ENCODE data around the gene EPN2.
A peak's percentile ranks its signal among the peaks of the same experiment; 100 is the strongest.

The EPN2 gene

DNA sequence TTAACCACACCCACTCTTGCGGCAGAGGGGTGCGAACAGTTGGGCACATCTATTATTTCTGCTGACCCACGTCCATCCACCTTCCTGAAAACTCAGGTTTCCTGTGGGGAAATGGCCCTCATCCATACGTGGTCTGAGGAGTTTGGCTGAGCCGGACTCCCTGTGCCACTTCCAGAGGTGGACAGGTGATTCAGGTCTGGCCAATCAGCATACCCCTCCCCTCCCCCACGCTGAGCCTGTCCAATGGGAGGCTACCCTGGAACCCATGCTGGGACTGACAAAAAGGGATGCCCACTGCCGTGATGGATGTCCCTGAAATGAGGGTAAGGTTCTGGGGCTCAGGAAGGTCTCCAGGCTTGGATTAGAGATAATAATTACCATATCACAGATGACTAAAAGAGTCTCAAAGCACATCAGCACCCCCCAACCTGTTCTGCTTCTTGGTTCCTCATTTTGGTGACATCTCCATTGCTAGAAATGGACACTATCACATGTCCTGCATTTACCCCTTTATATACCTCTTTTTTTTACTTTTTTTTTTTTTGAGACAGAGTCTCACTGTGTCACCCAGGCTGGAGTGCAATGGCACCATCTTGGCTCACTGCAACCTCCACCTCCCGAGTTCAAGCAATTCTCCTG is 135.8 kb downstream of the EPN2 start:
- no peak overlapping the region for H3K4me3 ChIP-seq (replicated peaks; ENCODE audit: low read depth, low read length)
- TF ChIP-seq, protein P1, sequence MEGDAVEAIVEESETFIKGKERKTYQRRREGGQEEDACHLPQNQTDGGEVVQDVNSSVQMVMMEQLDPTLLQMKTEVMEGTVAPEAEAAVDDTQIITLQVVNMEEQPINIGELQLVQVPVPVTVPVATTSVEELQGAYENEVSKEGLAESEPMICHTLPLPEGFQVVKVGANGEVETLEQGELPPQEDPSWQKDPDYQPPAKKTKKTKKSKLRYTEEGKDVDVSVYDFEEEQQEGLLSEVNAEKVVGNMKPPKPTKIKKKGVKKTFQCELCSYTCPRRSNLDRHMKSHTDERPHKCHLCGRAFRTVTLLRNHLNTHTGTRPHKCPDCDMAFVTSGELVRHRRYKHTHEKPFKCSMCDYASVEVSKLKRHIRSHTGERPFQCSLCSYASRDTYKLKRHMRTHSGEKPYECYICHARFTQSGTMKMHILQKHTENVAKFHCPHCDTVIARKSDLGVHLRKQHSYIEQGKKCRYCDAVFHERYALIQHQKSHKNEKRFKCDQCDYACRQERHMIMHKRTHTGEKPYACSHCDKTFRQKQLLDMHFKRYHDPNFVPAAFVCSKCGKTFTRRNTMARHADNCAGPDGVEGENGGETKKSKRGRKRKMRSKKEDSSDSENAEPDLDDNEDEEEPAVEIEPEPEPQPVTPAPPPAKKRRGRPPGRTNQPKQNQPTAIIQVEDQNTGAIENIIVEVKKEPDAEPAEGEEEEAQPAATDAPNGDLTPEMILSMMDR (IDR thresholded peaks at IDR 0.05; ENCODE audit: low read depth, low read length, missing control alignments), result no peak
- no peak for DNase-seq (ENCODE audit: extremely low read depth, low read depth)

DNA sequence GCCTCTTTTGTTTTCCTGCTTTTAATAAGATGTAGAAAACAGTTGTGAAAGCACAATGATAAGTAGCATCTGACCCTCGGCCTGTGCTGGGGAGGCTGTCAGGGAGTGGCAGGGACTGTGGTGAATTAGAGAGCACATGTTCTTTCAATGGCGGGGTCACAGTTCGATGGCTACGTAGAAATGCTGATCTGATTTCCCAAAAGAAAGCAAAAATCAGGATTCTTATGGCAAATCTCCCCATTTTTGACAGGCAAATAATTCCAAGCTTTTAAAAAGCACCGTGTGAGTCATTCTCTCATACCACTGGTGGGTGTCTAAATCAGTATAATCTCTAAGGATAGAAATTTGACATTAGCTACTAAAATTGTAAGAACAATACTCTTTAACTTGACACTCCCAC is 137.0 kb downstream of the EPN2 start:
- TF ChIP-seq, protein P1 (IDR thresholded peaks at IDR 0.05; ENCODE audit: low read depth, low read length, missing control alignments), result no peak
- no peak for DNase-seq (ENCODE audit: extremely low read depth, low read depth)
- H3K4me3 ChIP-seq (replicated peaks; ENCODE audit: low read depth, low read length), result no peak overlapping the region

DNA sequence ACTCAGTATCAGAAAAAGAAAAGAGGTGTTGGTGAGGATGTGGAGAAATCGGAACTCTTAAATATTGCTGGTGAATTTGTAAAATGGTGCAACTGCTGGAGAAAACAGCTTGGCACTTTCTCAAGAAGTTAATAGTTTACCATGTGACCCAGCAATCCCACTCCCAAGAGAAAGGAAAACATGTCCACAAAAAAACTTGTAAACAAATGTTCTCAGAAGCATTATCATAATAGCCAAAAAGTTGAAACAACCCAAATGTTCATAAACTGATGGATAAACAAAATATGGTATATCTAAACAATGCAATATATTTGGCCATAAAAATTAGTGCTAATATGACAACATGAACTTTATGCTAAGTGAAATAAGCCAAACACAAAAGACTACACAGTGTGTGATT is 138.6 kb downstream of the EPN2 start:
- TF ChIP-seq, protein P1 (IDR thresholded peaks at IDR 0.05; ENCODE audit: low read depth, low read length, missing control alignments), result no peak
- no peak for DNase-seq (ENCODE audit: extremely low read depth, low read depth)

DNA sequence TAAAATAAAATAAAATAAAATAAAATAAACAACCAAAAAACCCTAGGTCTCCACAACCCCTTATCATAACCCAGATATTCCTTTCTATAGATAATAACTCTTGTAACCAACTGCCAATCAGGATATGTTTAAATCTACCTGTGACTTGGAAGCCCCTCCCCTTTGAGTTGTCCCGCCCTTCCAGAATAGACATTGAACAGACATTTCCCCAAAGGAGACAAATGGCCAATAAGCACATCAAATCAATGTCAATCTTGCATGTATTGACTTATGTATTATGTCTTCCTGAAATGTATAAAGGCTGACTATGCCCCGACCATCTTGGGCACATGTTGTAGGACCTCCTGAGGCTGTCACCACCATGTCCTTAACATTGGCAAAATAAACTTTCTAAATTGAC is 139.6 kb downstream of the EPN2 start:
- no peak for DNase-seq (ENCODE audit: extremely low read depth, low read depth)
- peak overlapping the region; percentile 80 for H3K4me3 ChIP-seq (replicated peaks; ENCODE audit: low read depth, low read length)
- TF ChIP-seq, protein P1 (IDR thresholded peaks at IDR 0.05; ENCODE audit: low read depth, low read length, missing control alignments), result no peak

More for the DNA sequence above, 138.6 kb downstream of the EPN2 start:
- no peak overlapping the region for H3K4me3 ChIP-seq (replicated peaks; ENCODE audit: low read depth, low read length)

DNA sequence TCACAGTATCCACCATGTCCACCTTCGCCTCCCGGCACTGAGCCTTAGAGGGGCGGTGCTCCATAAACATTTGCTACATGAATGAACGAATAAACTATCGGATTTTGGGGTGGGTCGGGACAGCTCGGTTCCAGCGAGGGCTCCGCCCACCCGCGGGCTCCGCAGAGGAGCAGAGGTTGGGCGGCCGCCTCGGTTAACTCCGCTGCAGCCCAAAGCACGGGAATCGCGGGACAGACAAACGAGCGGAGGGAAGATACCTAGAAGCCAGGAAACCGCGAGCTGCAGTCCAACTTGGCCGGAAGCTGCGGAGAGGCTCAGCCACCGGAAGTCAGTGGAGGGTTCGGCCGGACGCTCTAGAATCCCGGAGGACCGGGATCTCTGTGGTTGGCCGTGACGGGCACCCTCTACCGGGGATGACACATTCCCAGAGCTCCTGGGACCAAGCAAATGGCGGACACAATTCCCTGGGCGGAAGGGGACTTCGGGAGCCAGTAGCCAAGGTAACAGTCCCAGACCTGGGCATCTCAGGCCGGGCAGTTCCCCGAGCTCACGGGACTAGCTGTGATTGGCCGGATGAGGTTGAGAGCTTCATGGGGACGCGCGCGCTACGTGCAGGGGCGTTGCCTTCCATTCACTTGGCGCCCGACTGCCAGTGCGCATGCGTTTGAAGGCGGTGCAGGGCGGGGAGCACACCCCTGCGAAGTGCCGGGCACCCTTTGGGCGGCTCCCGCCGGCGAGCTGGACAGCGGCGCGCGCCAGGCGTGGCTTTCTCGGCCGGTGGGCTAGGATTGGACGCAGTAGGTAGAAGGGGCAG is 140.6 kb downstream of the EPN2 start:
- DNase-seq (ENCODE audit: extremely low read depth, low read depth), result peak; percentile 94
- TF ChIP-seq, protein P1 (IDR thresholded peaks at IDR 0.05; ENCODE audit: low read depth, low read length, missing control alignments), result no peak
- peak overlapping the region; percentile 80 for H3K4me3 ChIP-seq (replicated peaks; ENCODE audit: low read depth, low read length)

DNA sequence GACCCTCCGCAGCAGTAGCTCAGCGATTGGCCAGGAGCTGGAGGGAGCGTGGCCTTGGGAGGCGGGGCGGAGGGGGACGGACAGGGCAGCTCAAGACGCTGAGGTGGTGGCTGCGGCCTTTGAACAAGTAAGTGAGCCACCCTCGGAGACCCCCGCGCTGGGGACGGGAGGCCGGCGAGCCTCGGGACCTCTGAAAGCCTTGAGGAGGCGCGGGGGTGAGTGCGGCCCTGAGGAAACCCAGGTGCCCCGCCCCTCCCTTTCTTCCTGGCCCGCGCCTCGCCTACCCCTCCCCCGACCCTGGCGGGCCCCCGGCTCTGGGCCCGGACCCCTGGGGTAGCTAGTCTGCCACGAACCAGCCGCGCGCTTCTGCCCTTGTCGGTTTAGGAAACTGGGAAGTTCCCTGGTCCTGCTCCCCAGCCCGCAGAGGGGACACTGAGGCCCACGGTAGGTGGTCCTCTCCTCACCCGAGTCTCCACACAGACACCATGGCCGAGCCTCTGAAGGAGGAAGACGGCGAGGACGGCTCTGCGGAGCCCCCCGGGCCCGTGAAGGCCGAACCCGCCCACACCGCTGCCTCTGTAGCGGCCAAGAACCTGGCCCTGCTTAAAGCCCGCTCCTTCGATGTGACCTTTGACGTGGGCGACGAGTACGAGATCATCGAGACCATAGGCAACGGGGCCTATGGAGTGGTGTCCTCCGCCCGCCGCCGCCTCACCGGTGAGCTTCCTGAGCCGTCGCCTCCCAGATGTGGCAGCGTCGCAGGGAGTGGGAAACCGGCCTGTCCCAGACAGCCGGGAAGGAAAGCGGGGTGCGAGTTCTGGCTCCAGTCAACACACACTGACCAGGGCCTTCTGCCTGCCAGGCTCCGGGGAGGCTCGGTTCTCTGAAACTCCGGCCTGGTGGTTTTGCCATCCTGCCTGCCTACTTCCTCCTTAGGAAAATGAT is 141.5 kb downstream of the EPN2 start, which contains the start of gene MAPK7:
Gene MAPK7, plus strand, starts transcription at position 83 of the 945 bp plus-strand sequence. Its CDS starts 403 bp downstream, at position 486.
- peak within 1 kb of the TSS; percentile 80 for H3K4me3 ChIP-seq (replicated peaks; ENCODE audit: low read depth, low read length)
- TF ChIP-seq, protein P1 (IDR thresholded peaks at IDR 0.05; ENCODE audit: low read depth, low read length, missing control alignments), result no peak
- no peak for DNase-seq (ENCODE audit: extremely low read depth, low read depth)

All from HFF-Myc (cell line).